PC-3 (cell line): ENCODE results near the gene NUP133. TPM values are rescaled to one million over a fixed set of nuclear protein-coding genes. Genes with fewer than 3 reads are reported as not detected.

Experiments
- ATAC-seq: fragments of 200-7000 bp; cut with Tn5 transposase; 2 replicates; pipeline ENCODE4 v1.9.1; 2020; ENCODE audit warnings: mild to moderate bottlenecking, moderate library complexity
- BruUV-seq: library from RNA; stranded (reverse); fragments of 400-500 nt; replicated peaks from 2 replicates; lab custom pipeline; 2021; lab: Mats Ljungman, UMichigan
- CTCF ChIA-PET: fragments of 300-600 bp; sonication (Branson Sonifier 250); formaldehyde crosslinking; loops from one replicate; lab custom pipeline; 2022; ENCODE audit warnings: antibody characterized with exemption; lab: Charles Lee
- POLR2A ChIA-PET: fragments of 300-600 bp; sonication (Branson Sonifier 250); formaldehyde crosslinking; loops from one replicate; lab custom pipeline; 2022; ENCODE audit warnings: antibody characterized with exemption; ENCODE audit not compliant: unreplicated experiment; lab: Charles Lee
- DNase-seq: peaks from one replicate; pipeline ENCODE4 v3.0.0-alpha.2; 2015
- H2AFZ ChIP-seq: fragments of 300-600 bp; sonication (generic); 2 replicates; pipeline ENCODE4 v1.6.0; 2016; ENCODE audit warnings: antibody characterized with exemption, low read length
- H3F3A ChIP-seq: fragments of 300-600 bp; sonication (generic); one replicate; pipeline ENCODE4 v1.6.0; 2017; ENCODE audit warnings: antibody characterized with exemption, low read length, control low read depth, mild to moderate bottlenecking; ENCODE audit not compliant: unreplicated experiment
- H3K27ac ChIP-seq: fragments of 300-600 bp; sonication (generic); 2 replicates; pipeline ENCODE4 v1.5.1; 2016; ENCODE audit warnings: mild to moderate bottlenecking, low read length
- H3K27me3 ChIP-seq: fragments of 300-600 bp; sonication (generic); 2 replicates; pipeline ENCODE4 v1.6.1; 2016; ENCODE audit warnings: low read length, mixed read lengths
- H3K36me3 ChIP-seq: fragments of 300-600 bp; sonication (generic); 2 replicates; pipeline ENCODE4 v1.6.1; 2016; ENCODE audit warnings: low read depth, mixed run types, low read length, mixed read lengths
- H3K4me1 ChIP-seq: fragments of 300-600 bp; sonication (generic); 2 replicates; pipeline ENCODE4 v1.5.1; 2016; ENCODE audit warnings: low read length; ENCODE audit not compliant: insufficient read depth
- H3K4me2 ChIP-seq: fragments of 300-600 bp; sonication (generic); 2 replicates; pipeline ENCODE4 v1.6.0; 2016; ENCODE audit warnings: low read length
- H3K4me3 ChIP-seq: fragments of 300-600 bp; sonication (generic); 2 replicates; pipeline ENCODE4 v1.5.1; 2016; ENCODE audit warnings: mild to moderate bottlenecking, low read length, mixed read lengths
- H3K79me2 ChIP-seq: fragments of 300-600 bp; sonication (generic); 2 replicates; pipeline ENCODE4 v1.6.1; 2017; ENCODE audit warnings: low read length, mixed read lengths
- H3K9ac ChIP-seq: fragments of 300-600 bp; sonication (generic); 2 replicates; pipeline ENCODE4 v1.6.0; 2016; ENCODE audit warnings: mild to moderate bottlenecking, low read length
- H3K9me2 ChIP-seq: fragments of 300-600 bp; sonication (generic); replicated peaks from 2 replicates; pipeline ENCODE4 v1.6.1; 2016; ENCODE audit warnings: mixed run types, low read length, mixed read lengths
- H3K9me3 ChIP-seq: fragments of 300-600 bp; sonication (generic); 2 replicates; pipeline ENCODE4 v1.6.1; 2016; ENCODE audit warnings: low read length, mixed read lengths
- H4K20me1 ChIP-seq: fragments of 300-600 bp; sonication (generic); 2 replicates; pipeline ENCODE4 v1.6.1; 2016; ENCODE audit warnings: low read length, mixed read lengths
- EZH2 ChIP-seq: fragments of 300-600 bp; sonication (generic); IDR thresholded peaks from one replicate; pipeline ENCODE4 v1.6.1; 2017; ENCODE audit warnings: antibody characterized with exemption, mild to moderate bottlenecking, low read length; ENCODE audit not compliant: unreplicated experiment
- EZH2phosphoT487 ChIP-seq: fragments of 300-600 bp; sonication (generic); IDR thresholded peaks from 2 replicates; pipeline ENCODE4 v1.6.1; 2018; ENCODE audit warnings: mild to moderate bottlenecking, antibody characterized with exemption, low read length, borderline replicate concordance
- intact Hi-C: fragments of 100-400 bp; cut with micrococcal nuclease; formaldehyde crosslinking; loops from 2 replicates; pipeline ENCODE4 v1.9.0; 2023
- total RNA-seq: library from RNA; depleted of rRNA; stranded (reverse); fragments of >200 nt; gene quantifications from 2 replicates; pipeline ENCODE4 v1.2.3, GENCODE V29; 2014
- TF ChIP-seq, protein P1 (sequence below): fragments of 300-600 bp; sonication (generic); conservative IDR thresholded peaks from 2 replicates; pipeline ENCODE4 v1.5.1; 2017; ENCODE audit warnings: antibody characterized with exemption, low read depth, mild to moderate bottlenecking, low read length

NUP133 gene
- total RNA-seq, 1 experiment from 2014 or later: 63.6 TPM

DNA sequence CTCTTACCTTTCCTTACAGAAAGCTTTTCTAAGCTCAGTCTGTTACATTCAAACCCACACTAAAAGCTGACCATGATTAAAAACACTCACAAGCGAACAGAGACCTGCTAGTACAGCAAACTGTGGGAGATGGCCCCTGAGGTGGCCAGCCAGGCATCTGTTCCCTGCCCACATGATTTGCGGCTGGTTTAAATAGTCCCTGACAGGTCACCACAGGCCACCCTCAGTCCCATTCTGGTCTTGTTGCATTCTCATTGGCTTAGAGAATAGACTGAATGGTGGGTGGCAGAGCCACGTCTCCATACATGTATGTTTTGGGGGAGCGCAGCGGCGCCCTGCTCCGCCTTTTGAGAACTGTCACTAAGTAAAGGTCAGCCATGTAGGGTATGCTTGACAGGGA, 71.9 kb downstream of the NUP133 start:
- no peaks in the 10 kb centered on the region for H3K79me2 ChIP-seq
- H2AFZ ChIP-seq: no peak overlapping the region
- H3F3A ChIP-seq: peaks cover under 1% of the 10 kb centered on the region
- CTCF ChIA-PET: no interaction called here
- no peak overlapping the region for H3K27ac ChIP-seq
- TF ChIP-seq, protein P1, sequence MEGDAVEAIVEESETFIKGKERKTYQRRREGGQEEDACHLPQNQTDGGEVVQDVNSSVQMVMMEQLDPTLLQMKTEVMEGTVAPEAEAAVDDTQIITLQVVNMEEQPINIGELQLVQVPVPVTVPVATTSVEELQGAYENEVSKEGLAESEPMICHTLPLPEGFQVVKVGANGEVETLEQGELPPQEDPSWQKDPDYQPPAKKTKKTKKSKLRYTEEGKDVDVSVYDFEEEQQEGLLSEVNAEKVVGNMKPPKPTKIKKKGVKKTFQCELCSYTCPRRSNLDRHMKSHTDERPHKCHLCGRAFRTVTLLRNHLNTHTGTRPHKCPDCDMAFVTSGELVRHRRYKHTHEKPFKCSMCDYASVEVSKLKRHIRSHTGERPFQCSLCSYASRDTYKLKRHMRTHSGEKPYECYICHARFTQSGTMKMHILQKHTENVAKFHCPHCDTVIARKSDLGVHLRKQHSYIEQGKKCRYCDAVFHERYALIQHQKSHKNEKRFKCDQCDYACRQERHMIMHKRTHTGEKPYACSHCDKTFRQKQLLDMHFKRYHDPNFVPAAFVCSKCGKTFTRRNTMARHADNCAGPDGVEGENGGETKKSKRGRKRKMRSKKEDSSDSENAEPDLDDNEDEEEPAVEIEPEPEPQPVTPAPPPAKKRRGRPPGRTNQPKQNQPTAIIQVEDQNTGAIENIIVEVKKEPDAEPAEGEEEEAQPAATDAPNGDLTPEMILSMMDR: no peak
- TF ChIP-seq EZH2phosphoT487 (no peak), EZH2 (no peak)
- peaks cover 12% of the 10 kb centered on the region for H3K36me3 ChIP-seq
- TSS peak; percentile 10 for BruUV-seq
- no peak overlapping the region for H3K4me3 ChIP-seq
- H3K9me2 ChIP-seq: no peaks in the 10 kb centered on the region
- H3K4me2 ChIP-seq: no peak overlapping the region
- POLR2A ChIA-PET: interaction anchor here (0.7 kb wide), 1 partner anchor 41 kb away, joined by 5 read pairs; no protein-coding TSS in a partner anchor
- no peaks in the 10 kb centered on the region for H4K20me1 ChIP-seq
- ATAC-seq: no peak
- H3K4me1 ChIP-seq: peaks cover 10% of the 10 kb centered on the region
- intact Hi-C loops: no loop called here
- no peaks in the 10 kb centered on the region for H3K9me3 ChIP-seq
- DNase-seq: no peak
- H3K9ac ChIP-seq: no peak overlapping the region
- peaks cover 21% of the 10 kb centered on the region for H3K27me3 ChIP-seq

DNA sequence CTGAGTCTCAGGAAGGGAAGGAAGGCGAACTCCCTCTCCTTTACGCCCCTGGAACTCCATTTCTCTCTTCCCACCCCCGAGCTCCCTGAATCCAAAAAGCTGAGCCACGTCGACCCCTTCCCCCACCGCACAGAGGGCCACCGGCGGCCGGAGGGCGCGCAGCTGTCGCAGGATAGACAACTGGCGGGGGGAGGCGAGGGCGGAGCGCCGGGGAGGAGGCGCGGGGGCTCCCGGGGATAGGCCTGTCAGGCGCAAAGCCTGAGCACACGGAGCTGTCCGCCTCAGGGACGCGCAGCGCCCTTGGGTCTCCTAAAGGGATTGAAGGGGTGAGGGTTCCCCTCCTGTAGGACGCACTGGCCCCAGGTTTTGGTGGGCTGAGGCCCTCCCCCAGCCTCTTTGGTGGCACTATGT, 73.5 kb downstream of the NUP133 start:
- Histone ChIP-seq H3K4me2 (no peak overlapping the region), H2AFZ (no peak overlapping the region), H3K4me1 (no peaks in the 10 kb centered on the region), H3K9ac (no peak overlapping the region), H3K9me3 (no peaks in the 10 kb centered on the region), H3K27ac (no peak overlapping the region), H3K36me3 (no peaks in the 10 kb centered on the region), H3K79me2 (no peaks in the 10 kb centered on the region), H4K20me1 (no peaks in the 10 kb centered on the region), H3F3A (no peaks in the 10 kb centered on the region), H3K9me2 (no peaks in the 10 kb centered on the region), H3K27me3 (peaks cover 21% of the 10 kb centered on the region), H3K4me3 (no peak overlapping the region)
- CTCF ChIA-PET: no interaction called here
- no peak for TF ChIP-seq EZH2
- TF ChIP-seq EZH2phosphoT487: no peak
- TF ChIP-seq, protein P1: no peak
- BruUV-seq: no TSS peak
- no peak for DNase-seq
- POLR2A ChIA-PET: no interaction called here
- intact Hi-C loops: no loop called here
- peak; percentile 24; the same call in 1 of the 2 replicates for ATAC-seq

DNA sequence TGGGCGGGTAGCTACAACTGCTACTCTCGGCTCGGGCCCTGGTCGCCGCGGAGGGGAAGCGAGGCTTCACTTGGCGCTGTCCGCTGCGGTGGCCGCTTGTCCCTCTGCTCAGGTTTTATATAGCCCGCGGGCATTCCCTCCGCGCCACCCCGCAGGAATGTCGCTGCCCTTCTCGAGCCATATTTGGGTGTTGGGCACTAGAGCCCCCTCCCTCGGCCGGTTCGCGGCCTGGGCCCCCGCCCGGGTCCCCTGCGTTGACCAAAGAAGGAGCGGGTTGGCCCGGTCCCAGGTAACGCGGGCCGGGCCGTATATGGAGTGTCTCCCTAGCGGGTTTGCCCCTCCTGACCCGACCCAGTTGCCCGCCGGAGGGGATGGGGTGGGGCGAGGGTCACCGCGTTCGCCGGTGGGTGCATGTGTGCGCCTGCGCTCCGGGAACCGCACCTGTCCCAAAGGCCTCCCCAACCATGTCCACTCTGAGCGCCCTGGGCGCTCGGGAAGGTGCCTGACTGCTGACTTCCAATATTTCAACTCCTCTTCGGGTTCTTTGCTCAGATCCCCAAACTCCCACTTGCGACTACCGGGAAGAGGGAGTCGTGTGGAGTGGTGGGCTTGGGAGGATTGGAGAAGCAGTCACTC, 74.0 kb downstream of the NUP133 start, which contains the start of gene ACTA1:
TSS of gene ACTA1 (minus strand) at position 90 of the 636 bp plus-strand sequence. CDS start 979 bp downstream, outside the sequence.
- POLR2A ChIA-PET: no interaction called here
- Histone ChIP-seq H3K4me1 (no peaks in the 10 kb centered on the region), H3K9me3 (no peaks in the 10 kb centered on the region), H3K4me3 (no peak within 1 kb of the TSS), H3K9ac (no peak within 1 kb of the TSS), H3F3A (no peaks in the 10 kb centered on the region), H2AFZ (no peak within 1 kb of the TSS), H3K79me2 (no peaks in the 10 kb centered on the region), H3K27ac (no peak within 1 kb of the TSS), H3K4me2 (no peak within 1 kb of the TSS), H3K27me3 (peaks cover 21% of the 10 kb centered on the region), H3K9me2 (no peaks in the 10 kb centered on the region), H3K36me3 (no peaks in the 10 kb centered on the region), H4K20me1 (no peaks in the 10 kb centered on the region)
- intact Hi-C loops: no loop called here
- no TSS peak for BruUV-seq
- DNase-seq: no peak
- no peak for ATAC-seq
- 0 out of 2 replicates have a peak, but pooled peaks have one; percentile 22 for TF ChIP-seq EZH2phosphoT487
- TF ChIP-seq, protein P1: no peak
- CTCF ChIA-PET: no interaction called here
